SU-DHL-6 (cell line): Measurements from ENCODE around the gene FLNA.

ENCODE experiments used
- H2AFZ ChIP-seq: fragments of 200-600 bp; sonication (generic); 2 replicates; pipeline ENCODE4 v1.6.1; 2014; ENCODE audit warnings: low read depth, mild to moderate bottlenecking, moderate library complexity, mixed read lengths, antibody characterized with exemption, low read length; ENCODE audit not compliant: severe bottlenecking
- H3F3A ChIP-seq: fragments of 200-600 bp; shearing (Covaris generic); 2 replicates; pipeline ENCODE4 v1.6.0; 2016; ENCODE audit warnings: antibody characterized with exemption, mild to moderate bottlenecking; ENCODE audit not compliant: insufficient read depth
- H3K27ac ChIP-seq: fragments of 200-600 bp; sonication (generic); 2 replicates; pipeline ENCODE4 v1.5.1; 2016; ENCODE audit warnings: low read depth, mild to moderate bottlenecking, low read length, moderate library complexity, mixed read lengths
- H3K27me3 ChIP-seq: fragments of 200-600 bp; sonication (generic), shearing (Covaris generic); 2 replicates; pipeline ENCODE4 v1.6.0; 2014; ENCODE audit warnings: mild to moderate bottlenecking, low read length
- H3K36me3 ChIP-seq: fragments of 200-600 bp; sonication (generic); 2 replicates; pipeline ENCODE4 v1.6.1; 2014; ENCODE audit warnings: mild to moderate bottlenecking, low read length, mixed read lengths
- H3K4me2 ChIP-seq: fragments of 300-600, 200-600 bp; shearing (Covaris generic), sonication (generic); 2 replicates; pipeline ENCODE4 v1.6.0; 2014; ENCODE audit warnings: low read length, low read depth, mild to moderate bottlenecking; ENCODE audit not compliant: poor library complexity, severe bottlenecking
- H3K4me3 ChIP-seq: fragments of 200-600 bp; sonication (generic); 2 replicates; pipeline ENCODE4 v1.5.1; 2014; ENCODE audit warnings: antibody characterized with exemption, low read length, mild to moderate bottlenecking, mixed read lengths; ENCODE audit not compliant: insufficient read depth, poor library complexity, severe bottlenecking
- H3K79me2 ChIP-seq: fragments of 200-600 bp; sonication (generic); 2 replicates; pipeline ENCODE4 v1.6.1; 2014; ENCODE audit warnings: mild to moderate bottlenecking, low read length, moderate library complexity; ENCODE audit not compliant: insufficient read depth
- H3K9ac ChIP-seq: fragments of 200-600 bp; sonication (generic); 2 replicates; pipeline ENCODE4 v1.7.0; 2014; ENCODE audit warnings: mild to moderate bottlenecking, low read length
- H3K9me2 ChIP-seq: fragments of 200-600 bp; sonication (generic); replicated peaks from 2 replicates; pipeline ENCODE4 v1.6.1; 2014; ENCODE audit warnings: low read length; ENCODE audit not compliant: insufficient read depth
- H3K9me3 ChIP-seq: fragments of 200-600 bp; sonication (generic); 2 replicates; pipeline ENCODE4 v1.6.1; 2014; ENCODE audit warnings: low read length, mixed read lengths; ENCODE audit not compliant: insufficient read depth
- H4K20me1 ChIP-seq: fragments of 200-600 bp; sonication (generic); 2 replicates; pipeline ENCODE4 v1.6.1; 2014; ENCODE audit warnings: low read depth, mild to moderate bottlenecking, antibody characterized with exemption, low read length, moderate library complexity, mixed read lengths
- EZH2phosphoT487 ChIP-seq: fragments of 200-600 bp; sonication (generic), shearing (Covaris generic); conservative IDR thresholded peaks from 2 replicates; pipeline ENCODE4 v1.6.1; 2018; ENCODE audit warnings: mild to moderate bottlenecking, antibody characterized with exemption, low read length, moderate library complexity, mixed read lengths
- TF ChIP-seq, protein P1 (sequence below): fragments of 200-600 bp; sonication (generic); IDR thresholded peaks from one replicate; pipeline ENCODE4 v1.5.1; 2017; ENCODE audit warnings: antibody characterized with exemption, mild to moderate bottlenecking, low read length, moderate library complexity; ENCODE audit not compliant: insufficient read depth, poor library complexity, severe bottlenecking

The FLNA gene

DNA sequence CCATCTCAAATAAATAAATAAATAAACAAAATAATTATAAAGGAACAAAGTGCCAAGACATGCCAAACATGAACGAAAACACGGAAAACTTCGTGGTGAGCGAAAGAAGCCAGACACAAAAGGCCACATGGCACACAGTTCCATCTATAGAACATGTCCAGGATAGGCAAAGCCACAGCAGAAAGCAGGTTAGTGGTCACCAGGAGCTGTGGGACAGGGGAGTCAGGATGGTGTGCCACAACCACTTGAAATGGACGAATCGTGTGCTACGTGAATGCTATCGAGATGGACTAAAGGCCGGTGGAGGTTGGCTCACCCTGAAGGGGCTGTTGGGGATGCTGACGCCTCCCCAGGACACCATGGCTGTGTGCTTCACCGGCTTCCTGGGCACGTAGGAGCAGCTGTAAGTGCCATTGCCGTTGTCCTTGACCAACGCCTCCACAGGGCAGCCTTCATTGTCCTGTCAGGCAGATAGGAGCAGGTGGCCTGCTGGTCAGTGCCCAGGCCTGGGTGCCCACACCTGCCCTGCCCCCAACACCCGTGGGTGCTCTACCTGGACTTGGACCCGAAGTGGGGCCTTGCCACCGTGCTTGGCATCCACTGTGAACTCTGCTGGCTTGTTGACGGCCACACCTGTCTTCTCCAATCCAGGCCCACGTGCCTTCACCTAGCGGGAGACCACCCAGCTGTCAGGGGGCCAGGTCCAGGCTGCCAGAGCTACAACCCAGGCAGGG is 10.6 kb downstream of the FLNA start:
- Histone ChIP-seq H3F3A (no peaks in the 10 kb centered on the region), H3K9me3 (no peaks in the 10 kb centered on the region), H3K9ac (no peak overlapping the region), H4K20me1 (no peaks in the 10 kb centered on the region), H3K27me3 (no peaks in the 10 kb centered on the region), H2AFZ (no peak overlapping the region), H3K79me2 (no peaks in the 10 kb centered on the region), H3K4me2 (no peak overlapping the region), H3K4me3 (no peak overlapping the region), H3K27ac (no peak overlapping the region), H3K9me2 (no peaks in the 10 kb centered on the region), H3K36me3 (no peaks in the 10 kb centered on the region)
- TF ChIP-seq EZH2phosphoT487: no peak
- TF ChIP-seq, protein P1, sequence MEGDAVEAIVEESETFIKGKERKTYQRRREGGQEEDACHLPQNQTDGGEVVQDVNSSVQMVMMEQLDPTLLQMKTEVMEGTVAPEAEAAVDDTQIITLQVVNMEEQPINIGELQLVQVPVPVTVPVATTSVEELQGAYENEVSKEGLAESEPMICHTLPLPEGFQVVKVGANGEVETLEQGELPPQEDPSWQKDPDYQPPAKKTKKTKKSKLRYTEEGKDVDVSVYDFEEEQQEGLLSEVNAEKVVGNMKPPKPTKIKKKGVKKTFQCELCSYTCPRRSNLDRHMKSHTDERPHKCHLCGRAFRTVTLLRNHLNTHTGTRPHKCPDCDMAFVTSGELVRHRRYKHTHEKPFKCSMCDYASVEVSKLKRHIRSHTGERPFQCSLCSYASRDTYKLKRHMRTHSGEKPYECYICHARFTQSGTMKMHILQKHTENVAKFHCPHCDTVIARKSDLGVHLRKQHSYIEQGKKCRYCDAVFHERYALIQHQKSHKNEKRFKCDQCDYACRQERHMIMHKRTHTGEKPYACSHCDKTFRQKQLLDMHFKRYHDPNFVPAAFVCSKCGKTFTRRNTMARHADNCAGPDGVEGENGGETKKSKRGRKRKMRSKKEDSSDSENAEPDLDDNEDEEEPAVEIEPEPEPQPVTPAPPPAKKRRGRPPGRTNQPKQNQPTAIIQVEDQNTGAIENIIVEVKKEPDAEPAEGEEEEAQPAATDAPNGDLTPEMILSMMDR: no peak

DNA sequence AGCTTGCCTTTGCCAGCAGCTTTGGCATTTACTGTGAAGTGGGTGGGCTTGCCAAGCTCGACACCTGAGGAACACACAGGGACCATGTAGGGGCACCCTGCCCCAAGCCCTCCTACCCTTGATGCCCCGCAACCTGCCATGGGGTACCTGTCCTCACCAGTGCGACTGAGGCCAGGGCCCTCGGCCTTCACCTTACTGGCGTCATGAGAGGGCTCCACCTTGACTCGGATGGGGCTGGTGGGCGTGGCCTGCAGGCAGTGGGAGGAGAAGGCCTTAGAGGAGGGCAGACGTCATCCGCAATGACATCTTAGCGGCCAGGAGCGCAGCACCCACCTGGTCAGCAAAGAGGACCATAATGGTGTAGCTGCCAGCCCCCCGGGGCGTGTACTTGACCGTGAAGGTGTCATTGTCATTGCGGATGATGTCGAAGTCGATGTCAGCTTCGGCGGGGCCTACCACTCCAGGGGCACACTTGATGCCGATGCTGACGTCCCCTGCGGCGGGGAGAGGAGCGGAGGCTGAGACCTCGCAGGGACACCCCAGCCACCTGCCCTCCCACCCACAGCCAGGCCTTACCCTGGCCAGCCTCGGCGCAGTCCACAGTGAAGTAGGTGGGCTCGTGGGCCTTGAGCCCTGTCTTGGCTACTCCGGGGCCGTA is 12.2 kb downstream of the FLNA start:
- TF ChIP-seq EZH2phosphoT487: no peak
- TF ChIP-seq, protein P1: no peak
- Histone ChIP-seq H3K27ac (no peak overlapping the region), H3F3A (no peaks in the 10 kb centered on the region), H3K4me2 (no peak overlapping the region), H3K9me3 (no peaks in the 10 kb centered on the region), H3K9me2 (no peaks in the 10 kb centered on the region), H4K20me1 (no peaks in the 10 kb centered on the region), H3K36me3 (no peaks in the 10 kb centered on the region), H3K9ac (no peak overlapping the region), H3K79me2 (no peaks in the 10 kb centered on the region), H3K27me3 (no peaks in the 10 kb centered on the region), H3K4me3 (no peak overlapping the region), H2AFZ (no peak overlapping the region)

DNA sequence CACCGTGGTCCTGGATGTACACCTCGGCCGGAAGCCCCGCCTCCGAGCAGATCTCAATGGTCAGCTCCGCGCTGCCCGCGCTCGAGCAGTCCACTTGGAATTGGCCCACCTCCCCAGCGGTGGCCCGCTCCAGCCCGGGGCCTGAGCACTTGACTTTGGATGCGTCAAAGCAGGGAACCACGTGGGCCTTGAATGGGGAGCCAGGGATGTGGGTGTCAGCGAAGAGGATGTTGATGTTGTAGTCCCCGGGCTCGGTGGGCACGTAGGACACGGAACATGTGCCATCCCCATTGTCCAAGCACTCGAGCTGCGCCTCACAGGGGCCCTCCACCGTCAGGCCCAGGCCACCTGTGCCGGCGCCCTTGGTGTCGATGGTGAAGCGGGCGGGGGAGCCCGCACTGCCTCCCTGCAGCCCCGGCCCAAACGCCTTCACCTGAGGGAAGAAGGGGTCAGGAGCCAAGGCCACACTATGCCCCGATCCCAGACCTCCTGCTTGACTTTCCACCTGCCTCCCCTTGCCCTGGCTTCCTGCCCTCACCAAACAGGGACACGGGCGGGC is 14.2 kb downstream of the FLNA start:
- Histone ChIP-seq H3K27me3 (no peaks in the 10 kb centered on the region), H3K4me3 (no peak overlapping the region), H2AFZ (no peak overlapping the region), H3K27ac (no peak overlapping the region), H3K4me2 (no peak overlapping the region), H3K79me2 (no peaks in the 10 kb centered on the region), H4K20me1 (no peaks in the 10 kb centered on the region), H3K9me3 (no peaks in the 10 kb centered on the region), H3K9me2 (no peaks in the 10 kb centered on the region), H3F3A (no peaks in the 10 kb centered on the region), H3K36me3 (no peaks in the 10 kb centered on the region), H3K9ac (no peak overlapping the region)
- no peak for TF ChIP-seq EZH2phosphoT487
- TF ChIP-seq, protein P1: no peak
